HuH-7 (cell line): ENCODE measurements around the gene SMIM41.
A peak's percentile ranks its signal among the peaks of the same experiment; 100 is the strongest.

Experiments
- DNase-seq: peaks from one replicate; pipeline ENCODE4 v3.0.0; 2011; ENCODE audit warnings: low spot score

Gene SMIM41

GRCh38 chr12:52063082-52063924 lies 16.2 kb upstream of the SMIM41 start:
- no peak for DNase-seq

GRCh38 chr12:52063981-52064649 lies 15.4 kb upstream of the SMIM41 start:
- no peak for DNase-seq

- no peak for DNase-seq
These were observed 13.0 kb upstream of the SMIM41 start for GRCh38 chr12:52066346-52067080.

GRCh38 chr12:52067081-52067374 lies 12.5 kb upstream of the SMIM41 start:
- no peak for DNase-seq

GRCh38 chr12:52069327-52070184 lies 9.9 kb upstream of the SMIM41 start, which contains the start of gene ATG101:
Gene ATG101, plus strand, starts transcription at chr12:52069978. Its CDS starts 3,673 bp downstream, at chr12:52073651.
- peak; percentile 98 for DNase-seq

GRCh38 chr12:52070185-52070925 lies 9.1 kb upstream of the SMIM41 start:
- no peak for DNase-seq

GRCh38 chr12:52073531-52074381 lies 5.7 kb upstream of the SMIM41 start:
- DNase-seq, result no peak

GRCh38 chr12:52074971-52075724 lies 4.4 kb upstream of the SMIM41 start:
- no peak for DNase-seq

GRCh38 chr12:52076811-52077210 lies 2.7 kb upstream of the SMIM41 start:
- no peak for DNase-seq

- DNase-seq, result no peak
These were observed 1.2 kb upstream of the SMIM41 start for GRCh38 chr12:52078276-52078675.

GRCh38 chr12:52080403-52081251 lies 1.1 kb downstream of the SMIM41 start:
- DNase-seq, result no peak

GRCh38 chr12:52081263-52081733 lies 1.8 kb downstream of the SMIM41 start:
- DNase-seq, result no peak

GRCh38 chr12:52082026-52082668 lies 2.6 kb downstream of the SMIM41 start:
- DNase-seq, result no peak

- DNase-seq, result no peak
These were observed 3.1 kb downstream of the SMIM41 start for GRCh38 chr12:52082669-52082987.

- peak; percentile 95 for DNase-seq
These were observed 3.6 kb downstream of the SMIM41 start for GRCh38 chr12:52082988-52083637.

GRCh38 chr12:52083638-52083996 lies 4.1 kb downstream of the SMIM41 start:
- no peak for DNase-seq

- no peak for DNase-seq
These were observed 5.2 kb downstream of the SMIM41 start for GRCh38 chr12:52084491-52085231.
